Keratinocyte (primary cell): ENCODE results near the gene TWSG1.

Experiments used
- CTCF ChIP-seq, 3 experiments: IDR thresholded peaks in 1 of 3; conservative IDR thresholded peaks in 1 of 3; optimal IDR thresholded peaks in 1 of 3; 2 replicates in 2 of 3; 3 replicates in 1 of 3; pipeline versions ENCODE3 to v1.5.1; 2011; ENCODE audit warnings: low read length in 3 of 3, mild to moderate bottlenecking in 3 of 3, moderate library complexity in 2 of 3, control low read depth in 1 of 3, inconsistent platforms in 1 of 3; ENCODE audit not compliant: insufficient read depth in 2 of 3; ENCODE audit errors: extremely low read depth in 1 of 3
- EZH2 ChIP-seq: IDR thresholded peaks from one replicate; pipeline ENCODE4 v1.6.1; 2012; ENCODE audit warnings: inconsistent platforms, mild to moderate bottlenecking, low read length, moderate library complexity

- no peak for TF ChIP-seq CTCF (optimal IDR thresholded peaks at IDR 0.05 in 1 of 3, IDR thresholded peaks at IDR 0.05 in 1 of 3, conservative IDR thresholded peaks at IDR 0.05 in 1 of 3; ENCODE audit: extremely low read depth in 1 of 3, insufficient read depth in 2 of 3, low read length in 3 of 3)
- no peak for TF ChIP-seq EZH2
These were observed 13.6 kb downstream of the TWSG1 start for GRCh38 chr18:9348079-9348671.
